Endothelial cell of umbilical vein (primary cell): ENCODE measurements around the gene ZNF740. TPM values are rescaled to one million over a fixed set of nuclear protein-coding genes. Genes with fewer than 3 reads are reported as not detected.

ENCODE experiments used
- BruUV-seq: library from RNA; stranded (reverse); fragments of 400-500 nt; replicated peaks from 2 replicates; lab custom pipeline; 2021; lab: Mats Ljungman, UMichigan
- CTCF ChIA-PET: fragments of 300-600, 350-600 bp; sonication (Branson Sonifier 250); formaldehyde crosslinking; loops from one replicate; lab custom pipeline; 2021; ENCODE audit warnings: antibody characterized with exemption, inconsistent platforms; lab: Charles Lee
- POLR2A ChIA-PET: fragments of 300-600, 350-600 bp; sonication (Branson Sonifier 250); formaldehyde crosslinking; loops from one replicate; lab custom pipeline; 2021; ENCODE audit warnings: antibody characterized with exemption, inconsistent platforms; lab: Charles Lee
- DNase-seq: peaks from one replicate; pipeline ENCODE4 v3.0.0-alpha.2; 2011; ENCODE audit warnings: low read depth, low spot score
- FAIRE-seq: peaks from 2 replicates; lab custom pipeline; 2011; peaks lifted over from hg19 to GRCh38; lab: Jason Lieb, UNC
- H2AFZ ChIP-seq: 2 replicates; pipeline ENCODE4 v1.6.0; 2012; ENCODE audit warnings: low read depth, low read length, control low read depth, inconsistent platforms
- H3K27ac ChIP-seq: 2 replicates; pipeline ENCODE4 v1.5.1; 2011; ENCODE audit warnings: low read depth, mild to moderate bottlenecking, control low read depth, low read length, moderate library complexity; ENCODE audit not compliant: insufficient read depth
- H3K27me3 ChIP-seq, 2 experiments: 2 replicates each; pipeline versions ENCODE4 v1.6.0 to v1.6.1; 2011; ENCODE audit warnings: low read length in 2 of 2, mixed read lengths in 1 of 2; ENCODE audit not compliant: control insufficient read depth in 2 of 2, insufficient read depth in 2 of 2
- H3K36me3 ChIP-seq, 2 experiments: 2 replicates in 1 of 2; 3 replicates in 1 of 2; pipeline ENCODE4 v1.5.1; 2011; ENCODE audit warnings: low read length in 2 of 2, mild to moderate bottlenecking in 1 of 2, moderate library complexity in 1 of 2; ENCODE audit not compliant: control insufficient read depth in 2 of 2, insufficient read depth in 2 of 2; ENCODE audit errors: extremely low read depth in 1 of 2
- H3K4me1 ChIP-seq: 3 replicates; pipeline ENCODE4 v1.5.1; 2011; ENCODE audit warnings: mild to moderate bottlenecking, low read length; ENCODE audit not compliant: control insufficient read depth, insufficient read depth; ENCODE audit errors: extremely low read depth
- H3K4me2 ChIP-seq: 2 replicates; pipeline ENCODE4 v1.6.1; 2011; ENCODE audit warnings: low read length, control low read depth, mixed read lengths; ENCODE audit not compliant: insufficient read depth
- H3K4me3 ChIP-seq, 3 experiments: fragments of 200-600 bp in 1 of 3; sonication (generic), shearing (Covaris generic) in 1 of 3; replicated peaks in 1 of 3; 2 replicates each; pipeline ENCODE4 v1.5.1; 2011 to 2016; ENCODE audit warnings: control low read depth in 3 of 3, low read length in 3 of 3, mild to moderate bottlenecking in 2 of 3, inconsistent platforms in 1 of 3, low read depth in 1 of 3, moderate library complexity in 1 of 3; ENCODE audit not compliant: insufficient read depth in 1 of 3
- H3K79me2 ChIP-seq: 2 replicates; pipeline ENCODE4 v1.6.0; 2012; ENCODE audit warnings: low read length, inconsistent platforms; ENCODE audit not compliant: control insufficient read depth, insufficient read depth
- H3K9ac ChIP-seq: replicated peaks from 2 replicates; pipeline ENCODE3; 2011; ENCODE audit warnings: low read length, control low read depth; ENCODE audit not compliant: insufficient read depth; ENCODE audit errors: extremely low read depth
- H3K9me1 ChIP-seq: replicated peaks from 3 replicates; pipeline ENCODE4 v1.6.0; 2011; ENCODE audit warnings: mild to moderate bottlenecking, low read length; ENCODE audit not compliant: control insufficient read depth, insufficient read depth; ENCODE audit errors: extremely low read depth
- H3K9me3 ChIP-seq: replicated peaks from 2 replicates; pipeline ENCODE4 v1.5.1; 2012; ENCODE audit warnings: low read length, inconsistent platforms; ENCODE audit not compliant: control insufficient read depth, insufficient read depth
- H4K20me1 ChIP-seq: replicated peaks from 2 replicates; pipeline ENCODE3; 2011; ENCODE audit warnings: mild to moderate bottlenecking, low read length; ENCODE audit not compliant: control insufficient read depth, insufficient read depth; ENCODE audit errors: extremely low read depth
- FOS ChIP-seq: IDR thresholded peaks from 2 replicates; pipeline ENCODE4 v1.6.1; 2011; ENCODE audit warnings: mild to moderate bottlenecking, low read length, moderate library complexity, borderline replicate concordance; ENCODE audit not compliant: insufficient read depth
- GATA2 ChIP-seq: IDR thresholded peaks from 2 replicates; pipeline ENCODE4 v1.7.0; 2011; ENCODE audit warnings: low read depth, mild to moderate bottlenecking, moderate library complexity, mixed read lengths, low read length; ENCODE audit not compliant: insufficient read length, insufficient read depth
- MYC ChIP-seq: IDR thresholded peaks from one replicate; pipeline ENCODE4 v1.6.1; 2011; ENCODE audit warnings: mild to moderate bottlenecking, low read depth, low read length
- POLR2A ChIP-seq: IDR thresholded peaks from 2 replicates; pipeline ENCODE4 v1.6.1; 2012; ENCODE audit warnings: low read depth, mild to moderate bottlenecking, control low read depth, low read length
- dilution Hi-C: fragments of 300-500 bp; cut with MboI; formaldehyde crosslinking; loops from one replicate; pipeline ENCODE4 v1.15.0; 2019; ENCODE audit warnings: low sequenced_read_pairs; ENCODE audit not compliant: extremely low pct_ligation_motif_present
- intact Hi-C: fragments of 100-400 bp; cut with micrococcal nuclease; formaldehyde crosslinking; loops from one replicate; pipeline ENCODE4 v1.10.0; 2022
- polyA plus RNA-seq, 4 experiments: library from polyadenylated mRNA; depleted of rRNA in 3 of 4; stranded (reverse) in 3 of 4; unstranded in 1 of 4; fragments of >200 nt; gene quantifications; 2 replicates each; pipeline versions ENCODE4 v1.2.1 to v1.2.3, GENCODE V29; 2011 to 2012; ENCODE audit warnings: missing spikeins in 1 of 4
- total RNA-seq: library from RNA; stranded (reverse); gene quantifications from 2 replicates; pipeline ENCODE4 v1.2.3, GENCODE V29; 2021
- TF ChIP-seq, protein P1 (sequence below), 2 donors: IDR thresholded peaks; 1 replicate in 1 of 2; 2 replicates in 1 of 2; pipeline ENCODE4 v1.5.1; 2011; ENCODE audit warnings: low read length in 2 of 2, mild to moderate bottlenecking in 2 of 2, moderate library complexity in 2 of 2, control low read depth in 1 of 2, inconsistent platforms in 1 of 2, low read depth in 1 of 2; ENCODE audit not compliant: insufficient read depth in 1 of 2; ENCODE audit errors: extremely low read depth in 1 of 2
- TF ChIP-seq, protein P2 (sequence below): IDR thresholded peaks from 2 replicates; pipeline ENCODE4 v1.6.1; 2011; ENCODE audit not compliant: insufficient read depth, insufficient read length

ZNF740 gene
- total and polyA plus RNA-seq, 2 donors (not counting 3 experiments of a cell fraction or from before 2014, with no cell fraction given): 10.5 to 38.1 TPM

DNA sequence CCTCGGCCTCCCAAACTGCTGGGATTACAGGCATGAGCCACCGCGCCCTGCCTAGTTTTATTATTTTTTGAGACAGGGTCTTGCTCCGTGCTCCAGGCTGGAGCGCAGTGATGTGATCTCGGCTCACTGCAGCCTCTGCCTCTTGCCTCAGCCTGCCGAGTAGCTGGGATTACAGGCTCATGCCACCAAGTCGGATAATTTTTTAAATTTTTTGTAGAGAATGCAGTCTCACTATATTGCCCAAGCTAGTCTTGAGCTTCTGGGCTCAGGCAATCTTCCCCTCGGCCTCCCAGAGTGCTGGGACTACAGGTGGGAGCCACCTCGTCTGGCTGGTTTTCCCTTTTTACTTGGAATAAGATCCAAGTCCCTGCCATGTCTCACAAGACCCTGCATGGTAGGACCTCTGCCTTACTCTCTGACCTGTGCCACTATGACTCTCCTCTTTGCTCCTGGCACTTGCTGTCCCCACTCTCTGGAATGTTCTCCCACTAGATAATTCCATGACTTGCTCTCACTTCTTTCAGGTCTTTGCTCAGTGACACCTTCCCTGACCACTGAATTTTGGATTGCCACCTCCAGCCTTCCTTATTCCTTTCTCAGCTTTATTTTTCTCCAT, 59.2 kb downstream of the ZNF740 start:
- FAIRE-seq: no peak
- no peak for TF ChIP-seq POLR2A
- no peak for TF ChIP-seq MYC
- TF ChIP-seq, protein P1, sequence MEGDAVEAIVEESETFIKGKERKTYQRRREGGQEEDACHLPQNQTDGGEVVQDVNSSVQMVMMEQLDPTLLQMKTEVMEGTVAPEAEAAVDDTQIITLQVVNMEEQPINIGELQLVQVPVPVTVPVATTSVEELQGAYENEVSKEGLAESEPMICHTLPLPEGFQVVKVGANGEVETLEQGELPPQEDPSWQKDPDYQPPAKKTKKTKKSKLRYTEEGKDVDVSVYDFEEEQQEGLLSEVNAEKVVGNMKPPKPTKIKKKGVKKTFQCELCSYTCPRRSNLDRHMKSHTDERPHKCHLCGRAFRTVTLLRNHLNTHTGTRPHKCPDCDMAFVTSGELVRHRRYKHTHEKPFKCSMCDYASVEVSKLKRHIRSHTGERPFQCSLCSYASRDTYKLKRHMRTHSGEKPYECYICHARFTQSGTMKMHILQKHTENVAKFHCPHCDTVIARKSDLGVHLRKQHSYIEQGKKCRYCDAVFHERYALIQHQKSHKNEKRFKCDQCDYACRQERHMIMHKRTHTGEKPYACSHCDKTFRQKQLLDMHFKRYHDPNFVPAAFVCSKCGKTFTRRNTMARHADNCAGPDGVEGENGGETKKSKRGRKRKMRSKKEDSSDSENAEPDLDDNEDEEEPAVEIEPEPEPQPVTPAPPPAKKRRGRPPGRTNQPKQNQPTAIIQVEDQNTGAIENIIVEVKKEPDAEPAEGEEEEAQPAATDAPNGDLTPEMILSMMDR (IDR thresholded peaks at IDR 0.05; ENCODE audit: extremely low read depth in 1 of 2, insufficient read depth in 1 of 2, low read depth in 1 of 2, low read length in 2 of 2): no peak
- no peak for TF ChIP-seq GATA2
- TF ChIP-seq, protein P2, sequence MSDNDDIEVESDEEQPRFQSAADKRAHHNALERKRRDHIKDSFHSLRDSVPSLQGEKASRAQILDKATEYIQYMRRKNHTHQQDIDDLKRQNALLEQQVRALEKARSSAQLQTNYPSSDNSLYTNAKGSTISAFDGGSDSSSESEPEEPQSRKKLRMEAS: no peak
- no peak for TF ChIP-seq FOS
- no peak overlapping the region for H3K27ac ChIP-seq
- dilution Hi-C loops (no loop called here), intact Hi-C loops (no loop called here)
- H3K4me3 ChIP-seq: no peak overlapping the region
- no peak overlapping the region for H3K9ac ChIP-seq
- no peaks in the 10 kb centered on the region for H3K79me2 ChIP-seq
- H3K36me3 ChIP-seq: no peaks in the 10 kb centered on the region
- H2AFZ ChIP-seq: no peak overlapping the region
- H3K4me2 ChIP-seq: no peak overlapping the region
- H3K27me3 ChIP-seq: peaks cover 16 to 22% of the 10 kb centered on the region in 2 experiments
- H4K20me1 ChIP-seq: no peaks in the 10 kb centered on the region
- CTCF ChIA-PET: interaction anchor here (0.6 to 8.0 kb wide), 5 partner anchors 19 to 164 kb away, joined by 3 to 38 read pairs (median 3); no protein-coding TSS in a partner anchor
- H3K9me1 ChIP-seq: no peaks in the 10 kb centered on the region
- POLR2A ChIA-PET: no interaction called here
- no peaks in the 10 kb centered on the region for H3K9me3 ChIP-seq
- BruUV-seq: no TSS peak
- H3K4me1 ChIP-seq: no peaks in the 10 kb centered on the region
- no peak for DNase-seq
